HG03565 (cell line): ENCODE measurements around the gene RFX4.
"Not testable (repeated sequence)": the region's sequence is repeated elsewhere in the genome, so short reads cannot be mapped to it uniquely, and the experiment has no call there.

ENCODE experiments used
- ATAC-seq: cut with Tn5 transposase; IDR thresholded peaks from one replicate; pipeline ENCODE4 v1.9.1; 2021; ENCODE audit warnings: mild to moderate bottlenecking, moderate library complexity; ENCODE audit not compliant: unreplicated experiment

RFX4 gene

GRCh38 chr12:106590601-106591000 is 7.8 kb downstream of the RFX4 start:
- no peak for ATAC-seq

- ATAC-seq = no peak
These were observed 11.6 kb downstream of the RFX4 start for GRCh38 chr12:106594447-106594846.

- ATAC-seq = no peak
These were observed 12.5 kb downstream of the RFX4 start for GRCh38 chr12:106595268-106595667.

GRCh38 chr12:106598003-106598402 is 15.2 kb downstream of the RFX4 start:
- ATAC-seq = no peak

- ATAC-seq = no peak
These were observed 16.5 kb downstream of the RFX4 start for GRCh38 chr12:106599302-106599701.

GRCh38 chr12:106600503-106600902 is 17.7 kb downstream of the RFX4 start:
- ATAC-seq = no peak

GRCh38 chr12:106601031-106601430 is 18.2 kb downstream of the RFX4 start:
- ATAC-seq = no peak

- ATAC-seq = no peak
These were observed 18.7 kb downstream of the RFX4 start for GRCh38 chr12:106601496-106601895.

- ATAC-seq = no peak
These were observed 19.3 kb downstream of the RFX4 start for GRCh38 chr12:106602076-106602475.

- ATAC-seq = no peak
These were observed 22.4 kb downstream of the RFX4 start for GRCh38 chr12:106605254-106605653.

GRCh38 chr12:106620588-106620987 is 37.8 kb downstream of the RFX4 start:
- ATAC-seq = not testable (repeated sequence)

GRCh38 chr12:106625976-106626375 is 43.2 kb downstream of the RFX4 start:
- no peak for ATAC-seq

- no peak for ATAC-seq
These were observed 47.2 kb downstream of the RFX4 start for GRCh38 chr12:106629797-106630659.

GRCh38 chr12:106631150-106631549 is 48.3 kb downstream of the RFX4 start:
- no peak for ATAC-seq

GRCh38 chr12:106631797-106632196 is 49.0 kb downstream of the RFX4 start:
- ATAC-seq = no peak

GRCh38 chr12:106632797-106633450 is 50.1 kb downstream of the RFX4 start:
- no peak for ATAC-seq

GRCh38 chr12:106633451-106633823 is 50.6 kb downstream of the RFX4 start:
- ATAC-seq = no peak

GRCh38 chr12:106634206-106634605 is 51.4 kb downstream of the RFX4 start:
- ATAC-seq = no peak

- ATAC-seq = no peak
These were observed 60.2 kb downstream of the RFX4 start for GRCh38 chr12:106643000-106643399.

GRCh38 chr12:106644335-106645073 is 61.7 kb downstream of the RFX4 start:
- no peak for ATAC-seq

GRCh38 chr12:106645074-106645421 is 62.2 kb downstream of the RFX4 start:
- ATAC-seq = no peak
